NCI-H1436 (cell line): ENCODE data around the gene GSTM1.

Experiments
- DNase-seq: peaks from one replicate; lab custom pipeline; 2025; lab: John Stamatoyannopoulos, UW

GSTM1 gene

GRCh38 chr1:109687641-109688499 is at the start of gene GSTM1:
Gene GSTM1, plus strand, starts transcription at chr1:109687817. Its CDS starts 57 bp downstream, at chr1:109687874.
- no peak for DNase-seq

GRCh38 chr1:109639063-109639840 is 48.4 kb upstream of the GSTM1 start:
- DNase-seq, result no peak

DNA sequence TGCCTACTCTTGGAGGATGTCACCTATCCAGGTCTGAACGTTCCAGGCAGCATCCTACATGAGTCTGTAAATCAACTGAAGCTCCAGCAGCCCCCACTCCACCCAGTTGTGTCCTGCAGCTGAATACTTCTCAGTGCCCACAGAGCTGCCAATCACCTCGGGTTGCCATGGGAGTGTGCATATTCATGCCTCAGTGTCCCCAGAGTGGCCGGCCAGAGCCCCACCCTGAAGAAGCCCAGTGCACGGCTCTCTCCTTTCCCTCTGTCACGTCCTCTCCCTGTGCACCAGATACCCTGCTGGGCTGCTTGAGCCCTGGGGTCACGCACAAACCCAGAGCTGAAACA is 47.8 kb upstream of the GSTM1 start:
- DNase-seq, result no peak

- DNase-seq, result peak; percentile 68
Measured at GRCh38 chr1:109640285-109640865, 47.2 kb upstream of the GSTM1 start.

GRCh38 chr1:109641078-109641740 is 46.4 kb upstream of the GSTM1 start:
- no peak for DNase-seq

DNA sequence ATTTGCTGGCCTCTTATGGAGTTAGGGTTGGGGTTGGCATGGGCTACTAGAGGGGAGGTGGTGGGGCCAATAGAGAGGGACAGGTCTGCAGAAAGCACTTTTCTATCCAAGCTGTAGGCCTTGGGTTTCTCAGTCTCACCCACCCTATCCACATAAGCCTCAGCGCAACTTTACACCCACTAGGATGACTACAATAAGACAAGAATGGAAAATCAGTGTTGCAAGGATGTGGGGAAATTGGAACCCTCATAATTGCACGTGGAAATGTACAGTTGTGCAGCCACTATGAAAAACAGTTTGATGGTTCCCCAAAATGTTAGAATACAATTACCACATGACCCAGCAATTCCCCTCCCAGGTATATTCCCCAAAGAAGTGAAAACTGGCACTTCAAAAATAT is 45.8 kb upstream of the GSTM1 start:
- no peak for DNase-seq

DNA sequence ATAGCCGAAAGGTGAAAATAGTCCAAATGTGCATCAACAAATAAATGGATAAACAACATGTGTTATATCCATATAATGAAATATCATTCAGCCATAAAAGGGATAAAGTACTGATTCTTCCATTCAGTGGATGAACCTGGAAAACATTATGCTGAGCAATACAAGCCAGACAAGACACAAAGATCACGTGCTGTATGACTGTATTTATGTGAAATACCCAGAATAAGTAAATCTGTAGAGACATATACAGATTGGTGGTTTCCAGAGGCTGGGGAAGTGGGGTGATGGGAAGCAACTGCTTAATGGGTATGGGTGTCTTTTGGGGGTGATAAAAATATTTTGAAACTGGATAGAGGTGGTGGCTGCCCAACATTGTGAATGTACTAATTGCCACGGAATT is 45.0 kb upstream of the GSTM1 start:
- no peak for DNase-seq

- DNase-seq, result peak; percentile 43
Measured at GRCh38 chr1:109643385-109644230, 44.0 kb upstream of the GSTM1 start.

DNA sequence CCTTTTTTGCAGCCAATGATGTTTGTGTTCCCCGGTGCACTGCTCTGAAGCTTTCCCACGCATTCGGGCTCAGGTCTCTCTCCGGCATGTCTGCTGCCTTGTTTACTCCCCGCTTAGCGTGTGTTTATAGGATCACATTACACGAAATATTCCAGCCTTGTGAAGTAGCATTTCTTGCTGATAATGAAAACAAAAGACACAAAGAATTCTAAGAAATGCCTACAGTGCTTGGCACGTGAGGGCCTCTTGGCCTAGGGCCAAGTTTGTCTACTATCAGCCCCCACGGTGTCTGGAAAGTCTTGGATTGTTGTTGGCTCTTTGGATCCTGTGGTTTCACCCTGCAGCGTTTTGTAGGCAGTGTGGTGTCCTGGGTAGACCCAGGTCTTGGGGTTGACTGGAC is 42.9 kb upstream of the GSTM1 start:
- DNase-seq, result no peak

GRCh38 chr1:109649491-109649914 is 38.1 kb upstream of the GSTM1 start:
- DNase-seq, result no peak

- no peak for DNase-seq
Measured at GRCh38 chr1:109650609-109651008, 37.0 kb upstream of the GSTM1 start.

DNA sequence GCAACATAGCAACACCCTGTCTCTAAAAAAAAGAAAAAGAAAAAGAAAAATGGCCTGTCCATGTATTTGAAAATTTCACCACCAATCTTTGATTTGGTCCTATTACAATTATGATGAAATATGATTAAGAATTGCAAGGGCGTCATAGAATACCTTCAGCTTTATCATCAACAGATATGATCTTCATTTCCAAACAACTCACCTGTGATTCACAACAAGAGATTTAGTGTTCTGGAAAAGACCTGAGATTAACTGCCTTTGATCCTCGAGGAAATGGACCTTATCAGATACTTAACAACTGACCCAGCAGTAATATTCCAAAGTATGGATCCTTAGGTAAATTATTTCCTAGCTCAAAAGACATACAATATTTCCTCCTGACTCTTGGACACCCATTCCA is 35.2 kb upstream of the GSTM1 start:
- DNase-seq, result no peak

GRCh38 chr1:109653306-109653705 is 34.3 kb upstream of the GSTM1 start:
- no peak for DNase-seq

GRCh38 chr1:109654519-109654918 is 33.1 kb upstream of the GSTM1 start:
- DNase-seq, result no peak

DNA sequence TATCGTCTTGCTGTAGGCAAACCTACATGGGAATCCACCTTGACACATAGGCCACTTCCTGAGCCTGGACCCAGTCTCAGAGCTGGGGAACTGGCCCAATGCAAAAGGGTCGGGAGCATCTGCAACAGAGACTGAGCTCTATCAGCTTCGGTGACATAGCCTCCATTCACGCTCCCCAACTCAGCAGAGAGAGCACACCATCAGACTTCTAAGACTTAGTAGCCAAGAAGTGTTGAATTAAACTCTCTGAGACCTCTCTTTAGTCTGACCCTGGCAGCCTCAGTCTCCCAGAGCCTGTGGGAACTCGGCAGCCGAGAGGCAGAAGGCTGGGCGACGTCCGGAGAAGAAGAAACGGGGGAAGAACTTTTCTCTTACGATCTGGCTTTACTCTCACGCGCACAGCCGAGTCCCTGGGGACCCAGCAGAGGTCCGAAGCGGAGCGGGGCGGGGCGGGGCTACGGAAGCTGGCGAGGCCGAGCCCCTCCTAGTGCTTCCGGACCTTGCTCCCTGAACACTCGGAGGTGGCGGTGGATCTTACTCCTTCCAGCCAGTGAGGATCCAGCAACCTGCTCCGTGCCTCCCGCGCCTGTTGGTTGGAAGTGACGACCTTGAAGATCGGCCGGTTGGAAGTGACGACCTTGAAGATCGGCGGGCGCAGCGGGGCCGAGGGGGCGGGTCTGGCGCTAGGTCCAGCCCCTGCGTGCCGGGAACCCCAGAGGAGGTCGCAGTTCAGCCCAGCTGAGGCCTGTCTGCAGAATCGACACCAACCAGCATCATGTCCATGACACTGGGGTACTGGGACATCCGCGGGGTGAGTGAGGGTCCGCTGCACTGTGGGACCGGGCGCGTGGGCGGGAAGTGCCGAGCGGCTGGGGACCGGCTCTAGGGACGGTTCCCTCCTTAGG is 31.8 kb upstream of the GSTM1 start, which contains the start of gene GSTM4:
TSS of gene GSTM4 (plus strand) at position 485 of the 905 bp plus-strand sequence. CDS start at position 776, 291 bp downstream.
- peak; percentile 73 for DNase-seq

DNA sequence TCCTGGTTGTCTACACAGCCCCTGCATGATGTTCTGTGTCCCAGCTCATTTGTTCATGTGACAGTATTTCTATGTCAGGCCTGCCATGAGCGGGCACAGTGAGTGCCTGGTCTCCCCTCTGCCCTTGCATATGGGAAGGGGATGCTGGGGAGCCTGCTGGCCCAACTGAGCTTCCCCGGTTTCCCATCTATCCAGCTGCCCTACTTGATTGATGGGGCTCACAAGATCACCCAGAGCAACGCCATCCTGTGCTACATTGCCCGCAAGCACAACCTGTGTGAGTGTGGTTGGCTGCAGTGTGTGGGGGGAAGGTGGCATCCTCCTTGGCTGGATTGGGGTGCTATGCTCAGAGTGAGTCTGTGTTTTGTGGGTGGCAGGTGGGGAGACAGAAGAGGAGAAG is 30.2 kb upstream of the GSTM1 start:
- no peak for DNase-seq

DNA sequence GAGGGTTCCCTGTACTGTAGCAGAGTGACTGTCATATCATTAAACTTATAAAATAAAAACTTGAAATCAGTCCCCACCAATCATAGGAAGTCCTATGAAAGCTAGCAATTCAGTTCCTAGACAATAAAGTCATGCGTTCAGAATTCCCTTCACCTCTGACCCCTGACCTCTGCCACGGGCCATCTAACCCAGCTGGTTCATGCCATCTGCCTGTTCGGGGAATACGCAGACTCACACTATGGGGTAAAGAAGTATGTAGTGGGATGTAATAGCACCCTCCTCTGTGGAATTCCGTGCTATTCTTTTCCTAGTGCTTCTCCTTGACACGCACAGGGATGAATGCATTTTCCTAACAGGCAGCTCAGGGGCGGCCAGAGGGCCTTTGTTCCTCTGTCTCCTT is 29.6 kb upstream of the GSTM1 start:
- no peak for DNase-seq

DNA sequence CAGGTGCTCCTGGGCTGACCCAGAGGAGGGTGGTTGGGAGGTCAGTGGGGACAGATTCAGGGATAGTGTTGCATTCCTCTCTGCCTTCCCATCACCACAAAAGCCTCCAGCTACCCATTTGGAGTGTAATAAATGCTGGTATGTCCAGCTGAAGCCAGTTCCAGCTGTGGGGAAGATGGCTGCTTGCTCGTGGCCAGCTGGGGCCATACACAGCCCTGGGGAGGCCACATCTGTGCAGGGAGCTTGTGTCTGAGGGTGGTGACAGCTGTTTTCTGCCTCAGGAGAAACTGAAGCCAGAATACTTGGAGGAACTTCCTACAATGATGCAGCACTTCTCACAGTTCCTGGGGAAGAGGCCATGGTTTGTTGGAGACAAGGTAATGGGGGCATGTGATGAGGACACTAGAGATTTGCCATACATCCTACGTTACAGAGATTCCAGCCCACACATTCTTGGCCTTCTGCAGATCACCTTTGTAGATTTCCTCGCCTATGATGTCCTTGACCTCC is 29.0 kb upstream of the GSTM1 start:
- DNase-seq, result no peak

DNA sequence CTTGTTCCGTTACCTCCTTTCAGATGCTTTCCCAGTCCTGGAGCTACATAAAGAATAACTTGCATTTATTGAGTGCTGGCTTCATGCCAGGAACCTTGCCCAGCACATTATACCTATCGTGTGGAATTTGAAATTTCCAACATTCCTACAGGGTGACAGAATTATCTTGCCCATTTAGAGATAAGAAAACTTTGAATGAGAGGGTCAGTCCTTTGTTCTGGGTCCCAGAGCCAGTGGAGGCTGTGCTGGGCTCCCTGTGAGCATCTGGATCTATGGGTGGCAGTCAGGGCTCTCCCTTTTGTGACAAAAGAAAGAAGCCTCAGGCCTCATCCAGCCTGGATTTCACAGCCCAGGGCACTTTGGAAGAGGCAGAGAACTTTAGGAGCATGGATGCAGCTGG is 28.5 kb upstream of the GSTM1 start:
- DNase-seq, result no peak
